ENCODE data around the gene EN1. TPM values are rescaled to one million over a fixed set of nuclear protein-coding genes. Genes with fewer than 3 reads are reported as not detected.

The EN1 gene
- total and polyA plus RNA-seq, 2 donors (not counting 1 experiment from before 2014, with no cell fraction given) = not detected

- no peaks in the 10 kb centered on the region for H3K9me3 ChIP-seq (ENCODE audit: control insufficient read depth, insufficient read depth, low read depth, low read length)
- H3K9ac ChIP-seq (ENCODE audit: insufficient read depth, low read length) = no peak overlapping the region
- no peak overlapping the region for H3K4me3 ChIP-seq (replicated peaks in 1 of 4; ENCODE audit: control extremely low read depth in 1 of 4, insufficient read depth in 1 of 4, low read depth in 3 of 4, low read length in 4 of 4)
- no peak overlapping the region for H3K27ac ChIP-seq (ENCODE audit: insufficient read depth, low read length)
- TF ChIP-seq EZH2 (IDR thresholded peaks at IDR 0.05; ENCODE audit: low read length, missing control alignments) = no peak
- no peaks in the 10 kb centered on the region for H3K36me3 ChIP-seq (ENCODE audit: control insufficient read depth, insufficient read depth, low read length)
- H2AFZ ChIP-seq (ENCODE audit: low read length) = no peak overlapping the region
- H3K79me2 ChIP-seq (ENCODE audit: control insufficient read depth, insufficient read depth, low read length) = no peaks in the 10 kb centered on the region
- no peak overlapping the region for H3K4me2 ChIP-seq (ENCODE audit: extremely low read depth, insufficient read depth, low read length)
- H3K27me3 ChIP-seq (ENCODE audit: control insufficient read depth, insufficient read depth, low read length) = peaks cover 83% of the 10 kb centered on the region
- DNase-seq (ENCODE audit: low read depth in 2 of 2) = no peak
- no peaks in the 10 kb centered on the region for H3K4me1 ChIP-seq (ENCODE audit: control insufficient read depth, extremely low read depth, insufficient read depth, low read length)
- no peaks in the 10 kb centered on the region for H4K20me1 ChIP-seq (ENCODE audit: control insufficient read depth, extremely low read depth, insufficient read depth, low read length)
These were observed 6.0 kb downstream of the EN1 start for GRCh38 chr2:118841450-118841827.

GRCh38 chr2:118838741-118839455 lies 8.6 kb downstream of the EN1 start:
- Histone ChIP-seq H3K27ac (ENCODE audit: insufficient read depth, low read length) (no peak overlapping the region), H3K4me1 (ENCODE audit: control insufficient read depth, extremely low read depth, insufficient read depth, low read length) (no peaks in the 10 kb centered on the region), H3K79me2 (ENCODE audit: control insufficient read depth, insufficient read depth, low read length) (no peaks in the 10 kb centered on the region), H3K9ac (ENCODE audit: insufficient read depth, low read length) (no peak overlapping the region), H3K4me2 (ENCODE audit: extremely low read depth, insufficient read depth, low read length) (no peak overlapping the region), H3K36me3 (ENCODE audit: control insufficient read depth, insufficient read depth, low read length) (no peaks in the 10 kb centered on the region), H3K4me3 (replicated peaks in 1 of 4; ENCODE audit: control extremely low read depth in 1 of 4, insufficient read depth in 1 of 4, low read depth in 3 of 4, low read length in 4 of 4) (no peak overlapping the region), H2AFZ (ENCODE audit: low read length) (no peak overlapping the region), H3K27me3 (ENCODE audit: control insufficient read depth, insufficient read depth, low read length) (peaks cover 82% of the 10 kb centered on the region), H3K9me3 (ENCODE audit: control insufficient read depth, insufficient read depth, low read depth, low read length) (no peaks in the 10 kb centered on the region), H4K20me1 (ENCODE audit: control insufficient read depth, extremely low read depth, insufficient read depth, low read length) (no peaks in the 10 kb centered on the region)
- TF ChIP-seq CTCF (conservative IDR thresholded peaks at IDR 0.05 in 1 of 2, IDR thresholded peaks at IDR 0.05 in 1 of 2; ENCODE audit: low read depth in 1 of 2, low read length in 2 of 2) (no peak), EZH2 (IDR thresholded peaks at IDR 0.05; ENCODE audit: low read length, missing control alignments) (no peak)
- no peak for DNase-seq (ENCODE audit: low read depth in 2 of 2)

GRCh38 chr2:118837621-118838020 lies 9.8 kb downstream of the EN1 start:
- DNase-seq (ENCODE audit: low read depth in 2 of 2) = no peak
- H3K79me2 ChIP-seq (ENCODE audit: control insufficient read depth, insufficient read depth, low read length) = no peaks in the 10 kb centered on the region
- no peaks in the 10 kb centered on the region for H3K4me1 ChIP-seq (ENCODE audit: control insufficient read depth, extremely low read depth, insufficient read depth, low read length)
- peaks cover 85% of the 10 kb centered on the region for H3K27me3 ChIP-seq (ENCODE audit: control insufficient read depth, insufficient read depth, low read length)
- no peak overlapping the region for H2AFZ ChIP-seq (ENCODE audit: low read length)
- no peaks in the 10 kb centered on the region for H4K20me1 ChIP-seq (ENCODE audit: control insufficient read depth, extremely low read depth, insufficient read depth, low read length)
- H3K4me3 ChIP-seq (replicated peaks in 1 of 4; ENCODE audit: control extremely low read depth in 1 of 4, insufficient read depth in 1 of 4, low read depth in 3 of 4, low read length in 4 of 4) = no peak overlapping the region
- TF ChIP-seq EZH2 (IDR thresholded peaks at IDR 0.05; ENCODE audit: low read length, missing control alignments) = no peak
- no peak for TF ChIP-seq CTCF (conservative IDR thresholded peaks at IDR 0.05 in 1 of 2, IDR thresholded peaks at IDR 0.05 in 1 of 2; ENCODE audit: low read depth in 1 of 2, low read length in 2 of 2)
- no peak overlapping the region for H3K27ac ChIP-seq (ENCODE audit: insufficient read depth, low read length)
- H3K36me3 ChIP-seq (ENCODE audit: control insufficient read depth, insufficient read depth, low read length) = no peaks in the 10 kb centered on the region
- H3K9me3 ChIP-seq (ENCODE audit: control insufficient read depth, insufficient read depth, low read depth, low read length) = no peaks in the 10 kb centered on the region
- no peak overlapping the region for H3K9ac ChIP-seq (ENCODE audit: insufficient read depth, low read length)
- no peak overlapping the region for H3K4me2 ChIP-seq (ENCODE audit: extremely low read depth, insufficient read depth, low read length)

Measured in fibroblast of lung (primary cell).